Endothelial cell of umbilical vein (primary cell): ENCODE data around the gene SOX13. TPM values are rescaled to one million over a fixed set of nuclear protein-coding genes. Genes with fewer than 3 reads are reported as not detected.

Experiments
- BruUV-seq: library from RNA; stranded (reverse); fragments of 400-500 nt; replicated peaks from 2 replicates; lab custom pipeline; 2021; lab: Mats Ljungman, UMichigan
- CTCF ChIA-PET: fragments of 300-600, 350-600 bp; sonication (Branson Sonifier 250); formaldehyde crosslinking; loops from one replicate; lab custom pipeline; 2021; ENCODE audit warnings: antibody characterized with exemption, inconsistent platforms; lab: Charles Lee
- POLR2A ChIA-PET: fragments of 300-600, 350-600 bp; sonication (Branson Sonifier 250); formaldehyde crosslinking; loops from one replicate; lab custom pipeline; 2021; ENCODE audit warnings: antibody characterized with exemption, inconsistent platforms; lab: Charles Lee
- DNase-seq: peaks from one replicate; pipeline ENCODE4 v3.0.0-alpha.2; 2011; ENCODE audit warnings: low read depth, low spot score
- FAIRE-seq: peaks from 2 replicates; lab custom pipeline; 2011; peaks lifted over from hg19 to GRCh38; lab: Jason Lieb, UNC
- H2AFZ ChIP-seq: 2 replicates; pipeline ENCODE4 v1.6.0; 2012; ENCODE audit warnings: low read depth, low read length, control low read depth, inconsistent platforms
- H3K27ac ChIP-seq: 2 replicates; pipeline ENCODE4 v1.5.1; 2011; ENCODE audit warnings: low read depth, mild to moderate bottlenecking, control low read depth, low read length, moderate library complexity; ENCODE audit not compliant: insufficient read depth
- H3K27me3 ChIP-seq, 2 experiments: 2 replicates each; pipeline versions ENCODE4 v1.6.0 to v1.6.1; 2011; ENCODE audit warnings: low read length in 2 of 2, mixed read lengths in 1 of 2; ENCODE audit not compliant: control insufficient read depth in 2 of 2, insufficient read depth in 2 of 2
- H3K36me3 ChIP-seq, 2 experiments: 2 replicates in 1 of 2; 3 replicates in 1 of 2; pipeline ENCODE4 v1.5.1; 2011; ENCODE audit warnings: low read length in 2 of 2, mild to moderate bottlenecking in 1 of 2, moderate library complexity in 1 of 2; ENCODE audit not compliant: control insufficient read depth in 2 of 2, insufficient read depth in 2 of 2; ENCODE audit errors: extremely low read depth in 1 of 2
- H3K4me1 ChIP-seq: 3 replicates; pipeline ENCODE4 v1.5.1; 2011; ENCODE audit warnings: mild to moderate bottlenecking, low read length; ENCODE audit not compliant: control insufficient read depth, insufficient read depth; ENCODE audit errors: extremely low read depth
- H3K4me2 ChIP-seq: 2 replicates; pipeline ENCODE4 v1.6.1; 2011; ENCODE audit warnings: low read length, control low read depth, mixed read lengths; ENCODE audit not compliant: insufficient read depth
- H3K4me3 ChIP-seq, 3 experiments: fragments of 200-600 bp in 1 of 3; sonication (generic), shearing (Covaris generic) in 1 of 3; replicated peaks in 1 of 3; 2 replicates each; pipeline ENCODE4 v1.5.1; 2011 to 2016; ENCODE audit warnings: control low read depth in 3 of 3, low read length in 3 of 3, mild to moderate bottlenecking in 2 of 3, inconsistent platforms in 1 of 3, low read depth in 1 of 3, moderate library complexity in 1 of 3; ENCODE audit not compliant: insufficient read depth in 1 of 3
- H3K79me2 ChIP-seq: 2 replicates; pipeline ENCODE4 v1.6.0; 2012; ENCODE audit warnings: low read length, inconsistent platforms; ENCODE audit not compliant: control insufficient read depth, insufficient read depth
- H3K9ac ChIP-seq: replicated peaks from 2 replicates; pipeline ENCODE3; 2011; ENCODE audit warnings: low read length, control low read depth; ENCODE audit not compliant: insufficient read depth; ENCODE audit errors: extremely low read depth
- H3K9me1 ChIP-seq: replicated peaks from 3 replicates; pipeline ENCODE4 v1.6.0; 2011; ENCODE audit warnings: mild to moderate bottlenecking, low read length; ENCODE audit not compliant: control insufficient read depth, insufficient read depth; ENCODE audit errors: extremely low read depth
- H3K9me3 ChIP-seq: replicated peaks from 2 replicates; pipeline ENCODE4 v1.5.1; 2012; ENCODE audit warnings: low read length, inconsistent platforms; ENCODE audit not compliant: control insufficient read depth, insufficient read depth
- H4K20me1 ChIP-seq: replicated peaks from 2 replicates; pipeline ENCODE3; 2011; ENCODE audit warnings: mild to moderate bottlenecking, low read length; ENCODE audit not compliant: control insufficient read depth, insufficient read depth; ENCODE audit errors: extremely low read depth
- CTCF ChIP-seq, 2 donors: IDR thresholded peaks; 1 replicate in 1 of 2; 2 replicates in 1 of 2; pipeline ENCODE4 v1.5.1; 2011; ENCODE audit warnings: low read length in 2 of 2, mild to moderate bottlenecking in 2 of 2, moderate library complexity in 2 of 2, control low read depth in 1 of 2, inconsistent platforms in 1 of 2, low read depth in 1 of 2; ENCODE audit not compliant: insufficient read depth in 1 of 2; ENCODE audit errors: extremely low read depth in 1 of 2
- EZH2 ChIP-seq: IDR thresholded peaks from 2 replicates; pipeline ENCODE4 v1.6.1; 2012; ENCODE audit warnings: borderline replicate concordance, low read depth, mild to moderate bottlenecking, moderate library complexity, low read length, inconsistent platforms; ENCODE audit not compliant: severe bottlenecking
- FOS ChIP-seq: IDR thresholded peaks from 2 replicates; pipeline ENCODE4 v1.6.1; 2011; ENCODE audit warnings: mild to moderate bottlenecking, low read length, moderate library complexity, borderline replicate concordance; ENCODE audit not compliant: insufficient read depth
- GATA2 ChIP-seq: IDR thresholded peaks from 2 replicates; pipeline ENCODE4 v1.7.0; 2011; ENCODE audit warnings: low read depth, mild to moderate bottlenecking, moderate library complexity, mixed read lengths, low read length; ENCODE audit not compliant: insufficient read length, insufficient read depth
- JUN ChIP-seq: IDR thresholded peaks from 2 replicates; pipeline ENCODE4 v1.6.1; 2011; ENCODE audit warnings: borderline replicate concordance, low read depth; ENCODE audit not compliant: insufficient read length, insufficient read depth
- MAX ChIP-seq: IDR thresholded peaks from 2 replicates; pipeline ENCODE4 v1.6.1; 2011; ENCODE audit not compliant: insufficient read depth, insufficient read length
- MYC ChIP-seq: IDR thresholded peaks from one replicate; pipeline ENCODE4 v1.6.1; 2011; ENCODE audit warnings: mild to moderate bottlenecking, low read depth, low read length
- POLR2A ChIP-seq: IDR thresholded peaks from 2 replicates; pipeline ENCODE4 v1.6.1; 2012; ENCODE audit warnings: low read depth, mild to moderate bottlenecking, control low read depth, low read length
- POLR2AphosphoS5 ChIP-seq: IDR thresholded peaks from 2 replicates; pipeline ENCODE4 v1.6.1; 2012; ENCODE audit warnings: low read depth, mild to moderate bottlenecking, control low read depth, low read length, moderate library complexity; ENCODE audit not compliant: insufficient read depth
- dilution Hi-C: fragments of 300-500 bp; cut with MboI; formaldehyde crosslinking; loops from one replicate; pipeline ENCODE4 v1.15.0; 2019; ENCODE audit warnings: low sequenced_read_pairs; ENCODE audit not compliant: extremely low pct_ligation_motif_present
- intact Hi-C: fragments of 100-400 bp; cut with micrococcal nuclease; formaldehyde crosslinking; loops from one replicate; pipeline ENCODE4 v1.10.0; 2022
- polyA plus RNA-seq, 4 experiments: library from polyadenylated mRNA; depleted of rRNA in 3 of 4; stranded (reverse) in 3 of 4; unstranded in 1 of 4; fragments of >200 nt; gene quantifications; 2 replicates each; pipeline versions ENCODE4 v1.2.1 to v1.2.3, GENCODE V29; 2011 to 2012; ENCODE audit warnings: missing spikeins in 1 of 4
- total RNA-seq: library from RNA; stranded (reverse); gene quantifications from 2 replicates; pipeline ENCODE4 v1.2.3, GENCODE V29; 2021

The SOX13 gene
- total and polyA plus RNA-seq, 2 donors (not counting 3 experiments of a cell fraction or from before 2014, with no cell fraction given): 40.8 to 57.7 TPM

- DNase-seq (no peak), FAIRE-seq (no peak)
- intact Hi-C loops (no loop called here), dilution Hi-C loops (loop anchor here (25.0 kb wide), 1 partner anchor 275 kb away; the partner anchor contains the start of gene SNRPE)
- Histone ChIP-seq H3K4me1 (no peaks in the 10 kb centered on the region), H4K20me1 (no peaks in the 10 kb centered on the region), H3K4me3 (no peak overlapping the region), H3K9me1 (no peaks in the 10 kb centered on the region), H3K9me3 (no peaks in the 10 kb centered on the region), H3K9ac (no peak overlapping the region), H2AFZ (no peak overlapping the region), H3K27me3 (no peaks in the 10 kb centered on the region), H3K79me2 (no peaks in the 10 kb centered on the region), H3K4me2 (no peak overlapping the region), H3K27ac (no peak overlapping the region), H3K36me3 (peaks cover 0 to 8% of the 10 kb centered on the region in 2 experiments)
- BruUV-seq: no TSS peak
- ChIA-PET POLR2A (interaction anchor here (0.7 kb wide), 2 partner anchors 264 to 271 kb away, joined by 3 to 4 read pairs; no protein-coding TSS in a partner anchor), CTCF (interaction anchor here (2.5 to 19.0 kb wide), 3 partner anchors 8 to 271 kb away, joined by 5 to 903 read pairs (median 11); partner anchors contain the start of genes GOLT1A and SNRPE)
- no peak for TF ChIP-seq EZH2
- TF ChIP-seq MAX: no peak
- no peak for TF ChIP-seq POLR2AphosphoS5
- no peak for TF ChIP-seq GATA2
- no peak for TF ChIP-seq MYC
- TF ChIP-seq CTCF (IDR thresholded peaks at IDR 0.05; ENCODE audit: extremely low read depth in 1 of 2, insufficient read depth in 1 of 2, low read depth in 1 of 2, low read length in 2 of 2): no peak
- no peak for TF ChIP-seq FOS
- no peak for TF ChIP-seq JUN
- TF ChIP-seq POLR2A: no peak
These were observed 63.9 kb downstream of the SOX13 start for GRCh38 chr1:204136814-204137213.
